H9 (cell line): Measurements from ENCODE around the gene CUBN. TPM values are rescaled to one million over a fixed set of nuclear protein-coding genes. Genes with fewer than 3 reads are reported as not detected.

Experiments
- DNase-seq: peaks from one replicate; pipeline ENCODE4 v3.0.0-alpha.2; 2017
- H2AFZ ChIP-seq: one replicate; pipeline ENCODE4 v1.6.1; 2013; ENCODE audit warnings: mild to moderate bottlenecking, low read length, control low read depth, moderate library complexity
- H2AK5ac ChIP-seq: 2 replicates; pipeline ENCODE4 v1.6.1; 2013; ENCODE audit warnings: low read length, control low read depth, mixed read lengths; ENCODE audit not compliant: insufficient read length
- H2BK120ac ChIP-seq: one replicate; pipeline ENCODE4 v1.6.1; 2013; ENCODE audit warnings: low read depth, mild to moderate bottlenecking, low read length, control low read depth, inconsistent platforms; ENCODE audit not compliant: poor library complexity, severe bottlenecking
- H2BK12ac ChIP-seq: 2 replicates; pipeline ENCODE4 v1.6.1; 2013; ENCODE audit warnings: low read length, control low read depth, mixed read lengths, low read depth; ENCODE audit not compliant: insufficient read length
- H2BK15ac ChIP-seq: 2 replicates; pipeline ENCODE4 v1.6.1; 2013; ENCODE audit warnings: low read depth, low read length, control low read depth
- H2BK20ac ChIP-seq: one replicate; pipeline ENCODE4 v1.6.1; 2013; ENCODE audit warnings: low read depth, mild to moderate bottlenecking, low read length, control low read depth, inconsistent platforms; ENCODE audit not compliant: poor library complexity, severe bottlenecking
- H2BK5ac ChIP-seq: 2 replicates; pipeline ENCODE4 v1.6.1; 2013; ENCODE audit warnings: low read length, control low read depth, mixed read lengths; ENCODE audit not compliant: insufficient read length
- H3K14ac ChIP-seq: 2 replicates; pipeline ENCODE4 v1.6.1; 2013; ENCODE audit warnings: low read length, control low read depth; ENCODE audit not compliant: insufficient read depth
- H3K18ac ChIP-seq: 2 replicates; pipeline ENCODE4 v1.6.1; 2013; ENCODE audit warnings: low read depth, mild to moderate bottlenecking, mixed read lengths, low read length, control low read depth; ENCODE audit not compliant: insufficient read length
- H3K23ac ChIP-seq: 2 replicates; pipeline ENCODE4 v1.6.1; 2013; ENCODE audit warnings: low read length, control low read depth, mixed read lengths, low read depth; ENCODE audit not compliant: insufficient read length
- H3K23me2 ChIP-seq: 2 replicates; pipeline ENCODE4 v1.6.1; 2013; ENCODE audit warnings: low read depth, mild to moderate bottlenecking, mixed read lengths, low read length, control low read depth; ENCODE audit not compliant: insufficient read length, poor library complexity, severe bottlenecking
- H3K27ac ChIP-seq: 2 replicates; pipeline ENCODE4 v1.5.1; 2013; ENCODE audit warnings: low read length, control low read depth, mixed read lengths, low read depth; ENCODE audit not compliant: insufficient read length
- H3K27me3 ChIP-seq: 2 replicates; pipeline ENCODE4 v1.6.1; 2013; ENCODE audit warnings: low read length, control low read depth, inconsistent platforms; ENCODE audit not compliant: insufficient read depth
- H3K4ac ChIP-seq: 2 replicates; pipeline ENCODE4 v1.6.1; 2013; ENCODE audit warnings: low read depth, mild to moderate bottlenecking, control low read depth, inconsistent platforms, low read length, moderate library complexity
- H3K4me1 ChIP-seq: 2 replicates; pipeline ENCODE4 v1.6.1; 2013; ENCODE audit warnings: low read length, control low read depth, inconsistent platforms; ENCODE audit not compliant: insufficient read depth
- H3K4me2 ChIP-seq: 2 replicates; pipeline ENCODE4 v1.6.1; 2013; ENCODE audit warnings: low read length, control low read depth, mixed read lengths; ENCODE audit not compliant: insufficient read length, insufficient read depth
- H3K56ac ChIP-seq: 2 replicates; pipeline ENCODE4 v1.6.1; 2013; ENCODE audit warnings: low read depth, mild to moderate bottlenecking, mixed read lengths, low read length, control low read depth; ENCODE audit not compliant: insufficient read length
- H3K79me1 ChIP-seq: 2 replicates; pipeline ENCODE4 v1.6.1; 2013; ENCODE audit warnings: low read depth, mild to moderate bottlenecking, moderate library complexity, low read length, control low read depth, inconsistent platforms; ENCODE audit not compliant: insufficient read depth, poor library complexity, severe bottlenecking
- H3K79me2 ChIP-seq: 2 replicates; pipeline ENCODE4 v1.6.1; 2013; ENCODE audit warnings: low read length, control low read depth, inconsistent platforms; ENCODE audit not compliant: insufficient read depth
- H3K9ac ChIP-seq: 2 replicates; pipeline ENCODE4 v1.6.1; 2013; ENCODE audit warnings: low read length, control low read depth, mixed read lengths; ENCODE audit not compliant: insufficient read length; ENCODE audit errors: extremely low read depth
- H3K9me3 ChIP-seq: one replicate; pipeline ENCODE4 v1.6.1; 2013; ENCODE audit warnings: low read depth, low read length, inconsistent platforms; ENCODE audit not compliant: control insufficient read depth
- H3T11ph ChIP-seq: one replicate; pipeline ENCODE4 v1.6.1; 2013; ENCODE audit warnings: mild to moderate bottlenecking, low read length, control low read depth, inconsistent platforms
- H4K20me1 ChIP-seq: one replicate; pipeline ENCODE4 v1.6.1; 2013; ENCODE audit not compliant: control insufficient read depth, insufficient read length, insufficient read depth
- H4K5ac ChIP-seq: 2 replicates; pipeline ENCODE4 v1.6.1; 2013; ENCODE audit warnings: low read depth, mild to moderate bottlenecking, mixed read lengths, low read length, control low read depth; ENCODE audit not compliant: insufficient read length
- H4K8ac ChIP-seq: replicated peaks from 2 replicates; pipeline ENCODE4 v1.6.1; 2013; ENCODE audit warnings: low read length, control low read depth, mixed read lengths, low read depth; ENCODE audit not compliant: insufficient read length
- H4K91ac ChIP-seq: 2 replicates; pipeline ENCODE4 v1.6.1; 2013; ENCODE audit warnings: low read depth, mild to moderate bottlenecking, moderate library complexity, mixed read lengths, low read length, control low read depth; ENCODE audit not compliant: insufficient read length
- H3K27ac Mint-ChIP-seq, 3 experiments: 2 replicates in 2 of 3; 3 replicates in 1 of 3; pipeline ENCODE4 v1.8.0; 2020 to 2021; ENCODE audit warnings: mixed read lengths in 3 of 3, mild to moderate bottlenecking in 1 of 3, moderate library complexity in 1 of 3
- H3K27me3 Mint-ChIP-seq: 2 replicates; pipeline ENCODE4 v1.8.0; 2021; ENCODE audit warnings: low read depth, mild to moderate bottlenecking, moderate library complexity, mixed read lengths
- H3K36me3 Mint-ChIP-seq, 3 experiments: 2 replicates in 2 of 3; 3 replicates in 1 of 3; pipeline ENCODE4 v1.8.0; 2020 to 2021; ENCODE audit warnings: low read depth in 3 of 3, mixed read lengths in 3 of 3; ENCODE audit not compliant: insufficient read depth in 1 of 3
- H3K4me1 Mint-ChIP-seq, 2 experiments: 2 replicates each; pipeline ENCODE4 v1.8.0; 2020; ENCODE audit warnings: mixed read lengths in 2 of 2
- H3K4me3 Mint-ChIP-seq, 2 experiments: 2 replicates in 1 of 2; 3 replicates in 1 of 2; pipeline ENCODE4 v1.8.0; 2020 to 2021; ENCODE audit warnings: mild to moderate bottlenecking in 2 of 2, mixed read lengths in 2 of 2, moderate library complexity in 1 of 2
- H3K9me3 Mint-ChIP-seq, 2 experiments: 2 replicates in 1 of 2; 3 replicates in 1 of 2; pipeline ENCODE4 v1.8.0; 2020; ENCODE audit warnings: mild to moderate bottlenecking in 2 of 2, mixed read lengths in 2 of 2, moderate library complexity in 1 of 2
- WGBS: extraction: QIAGEN DNeasy Blood & Tissue Kit; methylation state at CpG from one replicate; pipeline ENCODE4 v1.1.7; 2013; ENCODE audit warnings: missing lambda C conversion rate, low lambda C conversion rate, mixed read lengths; ENCODE audit not compliant: insufficient read length; ENCODE audit errors: extremely low coverage; 5-methylcytosine and 5-hydroxymethylcytosine counted together
- total RNA-seq: library from RNA; stranded (reverse); gene quantifications from 2 replicates; pipeline ENCODE4 v1.2.1, GENCODE V29; 2021
- TF ChIP-seq, protein P1 (sequence below): fragments of 200-600 bp; sonication (generic); conservative IDR thresholded peaks from 3 replicates; pipeline ENCODE4 v1.8.0; 2021; ENCODE audit warnings: antibody characterized with exemption, mild to moderate bottlenecking

Gene CUBN
- total RNA-seq, 1 experiment from 2014 or later: 0.26 TPM

DNA sequence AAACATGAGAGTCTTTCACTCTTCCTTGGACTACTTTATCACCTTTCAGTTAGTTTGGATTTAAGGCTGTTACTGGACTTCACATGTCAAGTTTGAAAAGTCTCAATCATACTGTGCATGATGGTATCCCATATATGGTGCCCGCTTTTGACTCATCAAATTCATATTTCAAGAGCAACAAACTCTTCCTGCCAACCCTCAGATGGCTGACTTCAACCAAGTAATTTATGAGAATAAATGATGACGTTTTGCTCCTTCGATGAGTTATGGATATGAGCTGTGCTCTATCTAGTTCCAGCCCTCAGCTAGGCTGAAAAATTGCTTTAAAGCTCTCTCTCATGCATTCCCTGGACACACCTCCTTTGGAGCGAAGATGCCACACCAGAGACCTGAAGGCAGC, 202.1 kb downstream of the CUBN start:
- Histone ChIP-seq H2BK5ac (no peak overlapping the region), H3K4me1 (no peaks in the 10 kb centered on the region; the same call in 1 of the 2 replicates), H2BK20ac (no peak overlapping the region), H2AFZ (no peak overlapping the region), H4K8ac (no peak overlapping the region), H3K79me2 (no peaks in the 10 kb centered on the region), H2AK5ac (no peak overlapping the region), H3K56ac (no peak overlapping the region), H3K79me1 (no peaks in the 10 kb centered on the region), H4K20me1 (no peaks in the 10 kb centered on the region), H2BK120ac (no peak overlapping the region), H3K23ac (no peak overlapping the region), H3T11ph (no peak overlapping the region), H3K18ac (no peak overlapping the region), H3K23me2 (no peaks in the 10 kb centered on the region), H4K5ac (no peak overlapping the region), H4K91ac (no peak overlapping the region), H3K14ac (no peak overlapping the region), H3K27ac (no peak overlapping the region), H2BK15ac (no peak overlapping the region), H3K9ac (no peak overlapping the region), H3K9me3 (no peaks in the 10 kb centered on the region), H3K4me2 (no peak overlapping the region), H2BK12ac (no peak overlapping the region), H3K4ac (no peak overlapping the region), H3K27me3 (no peaks in the 10 kb centered on the region)
- WGBS: no CpG with 5 or more reads among the region's 4 CpGs
- no peak for DNase-seq
- no peaks in the 10 kb centered on the region for H3K9me3 Mint-ChIP-seq
- H3K27ac Mint-ChIP-seq: no peak overlapping the region
- TF ChIP-seq, protein P1, sequence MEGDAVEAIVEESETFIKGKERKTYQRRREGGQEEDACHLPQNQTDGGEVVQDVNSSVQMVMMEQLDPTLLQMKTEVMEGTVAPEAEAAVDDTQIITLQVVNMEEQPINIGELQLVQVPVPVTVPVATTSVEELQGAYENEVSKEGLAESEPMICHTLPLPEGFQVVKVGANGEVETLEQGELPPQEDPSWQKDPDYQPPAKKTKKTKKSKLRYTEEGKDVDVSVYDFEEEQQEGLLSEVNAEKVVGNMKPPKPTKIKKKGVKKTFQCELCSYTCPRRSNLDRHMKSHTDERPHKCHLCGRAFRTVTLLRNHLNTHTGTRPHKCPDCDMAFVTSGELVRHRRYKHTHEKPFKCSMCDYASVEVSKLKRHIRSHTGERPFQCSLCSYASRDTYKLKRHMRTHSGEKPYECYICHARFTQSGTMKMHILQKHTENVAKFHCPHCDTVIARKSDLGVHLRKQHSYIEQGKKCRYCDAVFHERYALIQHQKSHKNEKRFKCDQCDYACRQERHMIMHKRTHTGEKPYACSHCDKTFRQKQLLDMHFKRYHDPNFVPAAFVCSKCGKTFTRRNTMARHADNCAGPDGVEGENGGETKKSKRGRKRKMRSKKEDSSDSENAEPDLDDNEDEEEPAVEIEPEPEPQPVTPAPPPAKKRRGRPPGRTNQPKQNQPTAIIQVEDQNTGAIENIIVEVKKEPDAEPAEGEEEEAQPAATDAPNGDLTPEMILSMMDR: no peak
- H3K36me3 Mint-ChIP-seq: no peaks in the 10 kb centered on the region
- H3K27me3 Mint-ChIP-seq: peaks cover 9% of the 10 kb centered on the region
- no peak overlapping the region for H3K4me3 Mint-ChIP-seq
- peaks cover 21 to 24% of the 10 kb centered on the region in 2 experiments for H3K4me1 Mint-ChIP-seq
